ENCODE measurements around the gene NUDT16L1. TPM values are rescaled to one million over a fixed set of nuclear protein-coding genes. Genes with fewer than 3 reads are reported as not detected.

The NUDT16L1 gene
- total and polyA plus RNA-seq, 2 of the 13 experiments (the other 11 are each of a cell fraction or from before 2014, with no cell fraction given): 28.0 to 40.5 TPM

- no peak; the same call in 1 of the 2 replicates for TF ChIP-seq KMT2B (CRISPR knock-in tag; IDR thresholded peaks at IDR 0.05)
- TF ChIP-seq BRD4 (CRISPR knock-in tag; IDR thresholded peaks at IDR 0.05): peak; percentile 95
- peak; percentile 83; the same call in 1 of the 2 replicates for TF ChIP-seq ETS1 (CRISPR knock-in tag; IDR thresholded peaks at IDR 0.05)
- no peak for TF ChIP-seq SYNCRIP (IDR thresholded peaks at IDR 0.05; ENCODE audit: insufficient read depth, low read depth, low read length)
- TF ChIP-seq TRIM24 (CRISPR knock-in tag; IDR thresholded peaks at IDR 0.05): 0 out of 2 replicates have a peak, but pooled peaks have one; percentile 64
- TF ChIP-seq FOXC1 (CRISPR knock-in tag; IDR thresholded peaks at IDR 0.05; ENCODE audit: borderline replicate concordance): peak; percentile 96
- TF ChIP-seq TOPORS (CRISPR knock-in tag; IDR thresholded peaks at IDR 0.05): 0 out of 2 replicates have a peak, but pooled peaks have one; percentile 72
- 0 out of 2 replicates have a peak, but pooled peaks have one; percentile 17 for TF ChIP-seq ZNF549 (CRISPR knock-in tag; IDR thresholded peaks at IDR 0.05)
- TF ChIP-seq PTBP1 (IDR thresholded peaks at IDR 0.05; ENCODE audit: low read depth, low read length, poor library complexity, severe bottlenecking): no peak
- peak; percentile 84; the same call in 1 of the 2 replicates for TF ChIP-seq LBX2 (CRISPR knock-in tag; IDR thresholded peaks at IDR 0.05; ENCODE audit: borderline replicate concordance)
- TF ChIP-seq HOMEZ (CRISPR knock-in tag; IDR thresholded peaks at IDR 0.05; ENCODE audit: low read depth): no peak; the same call in 1 of the 2 replicates
- TF ChIP-seq THYN1 (CRISPR knock-in tag; IDR thresholded peaks at IDR 0.05; ENCODE audit: borderline replicate concordance, low read depth): no peak
- TF ChIP-seq ELK4 (CRISPR knock-in tag; IDR thresholded peaks at IDR 0.05; ENCODE audit: borderline replicate concordance): peak; percentile 34; the same call in 1 of the 2 replicates
- no peak for TF ChIP-seq ZNF451 (CRISPR knock-in tag; IDR thresholded peaks at IDR 0.05)
- TF ChIP-seq ADNP (CRISPR knock-in tag; IDR thresholded peaks at IDR 0.05): no peak
- peak; percentile 97 for TF ChIP-seq ZNF431 (CRISPR knock-in tag; IDR thresholded peaks at IDR 0.05; ENCODE audit: borderline replicate concordance, low read depth)
- TF ChIP-seq HOXA7 (CRISPR knock-in tag; IDR thresholded peaks at IDR 0.05): no peak
- no peak; the same call in 1 of the 2 replicates for TF ChIP-seq ZXDC (CRISPR knock-in tag; IDR thresholded peaks at IDR 0.05)
- TF ChIP-seq KLF12 (CRISPR knock-in tag; IDR thresholded peaks at IDR 0.05; ENCODE audit: borderline replicate concordance): peak; percentile 86
- TF ChIP-seq ZBTB20 (CRISPR knock-in tag; IDR thresholded peaks at IDR 0.05; ENCODE audit: borderline replicate concordance, low read depth): peak; percentile 95; the same call in 1 of the 2 replicates
- peak; percentile 37; the same call in 1 of the 2 replicates for TF ChIP-seq KDM1A (CRISPR knock-in tag; IDR thresholded peaks at IDR 0.05)
- 0 out of 2 replicates have a peak, but pooled peaks have one; percentile 30 for TF ChIP-seq CAMTA2 (CRISPR knock-in tag; IDR thresholded peaks at IDR 0.05; ENCODE audit: borderline replicate concordance)
Measured at GRCh38 chr16:4663777-4664465, 29.4 kb upstream of the NUDT16L1 start (continued).

Data from HepG2 (cell line).